BJ (cell line): ENCODE data around the gene RNF4. TPM values are rescaled to one million over a fixed set of nuclear protein-coding genes. Genes with fewer than 3 reads are reported as not detected.

Experiments
- CTCF ChIA-PET: fragments of 350-600 bp; formaldehyde crosslinking; extraction: SDS; loops from one replicate; lab custom pipeline; 2021; ENCODE audit warnings: antibody characterized with exemption, inconsistent platforms; lab: Yijun Ruan, JAX
- POLR2A ChIA-PET: fragments of 300-600 bp; sonication (Branson Sonifier 250); formaldehyde crosslinking; extraction: SDS; loops from one replicate; lab custom pipeline; 2021; ENCODE audit warnings: antibody characterized with exemption; lab: Charles Lee
- DNase-seq: peaks from one replicate; pipeline ENCODE4 v3.0.0-alpha.2; 2011; ENCODE audit warnings: low read depth
- H3K27me3 ChIP-seq: 2 replicates; pipeline ENCODE4 v1.6.0; 2011; ENCODE audit warnings: low read length; ENCODE audit not compliant: control insufficient read depth, insufficient read depth
- H3K36me3 ChIP-seq: 2 replicates; pipeline ENCODE4 v1.5.1; 2011; ENCODE audit warnings: low read length; ENCODE audit not compliant: control insufficient read depth, insufficient read depth
- H3K4me3 ChIP-seq: 2 replicates; pipeline ENCODE4 v1.5.1; 2011; ENCODE audit warnings: low read depth, mild to moderate bottlenecking, control low read depth, low read length
- CTCF ChIP-seq: IDR thresholded peaks from 2 replicates; pipeline ENCODE4 v1.5.1; 2011; ENCODE audit warnings: low read depth, mild to moderate bottlenecking, control low read depth, inconsistent platforms, low read length, moderate library complexity; ENCODE audit not compliant: insufficient read depth
- polyA minus RNA-seq: library from RNA; depleted of rRNA, polyadenylated mRNA; stranded (reverse); fragments of >200 nt; gene quantifications from 2 replicates; pipeline ENCODE4 v1.2.3, GENCODE V29; 2011; rRNA and poly(A)+ RNA removed
- polyA plus RNA-seq: library from polyadenylated mRNA; depleted of rRNA; stranded (reverse); fragments of >200 nt; gene quantifications from 2 replicates; pipeline ENCODE4 v1.2.3, GENCODE V29; 2011; rRNA removed

Gene RNF4, protein sequence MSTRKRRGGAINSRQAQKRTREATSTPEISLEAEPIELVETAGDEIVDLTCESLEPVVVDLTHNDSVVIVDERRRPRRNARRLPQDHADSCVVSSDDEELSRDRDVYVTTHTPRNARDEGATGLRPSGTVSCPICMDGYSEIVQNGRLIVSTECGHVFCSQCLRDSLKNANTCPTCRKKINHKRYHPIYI
- 89.6 and 107 TPM in 2 replicates for polyA plus RNA-seq
- polyA minus RNA-seq = 50.2 and 90.5 TPM in 2 replicates

GRCh38 chr4:2468456-2469191, at the start of gene RNF4:
RNF4 (plus strand) TSS chr4:2469106; CDS start chr4:2490494, 21,388 bp downstream.
- DNase-seq = peak; percentile 84
- H3K36me3 ChIP-seq = peaks cover 1% of the 10 kb centered on the region; the same call in 1 of the 2 replicates
- ChIA-PET CTCF (interaction anchor here (0.6 to 2.2 kb wide), 6 partner anchors 27 to 312 kb away, joined by 3 to 14 read pairs (median 3); no protein-coding TSS in a partner anchor), POLR2A (interaction anchor here (0.5 to 0.6 kb wide), 2 partner anchors 19 to 76 kb away, joined by 3 read pairs; no protein-coding TSS in a partner anchor)
- peak within 1 kb of the TSS; percentile 88 for H3K4me3 ChIP-seq
- no peak for TF ChIP-seq CTCF
- H3K27me3 ChIP-seq = no peaks in the 10 kb centered on the region

DNA sequence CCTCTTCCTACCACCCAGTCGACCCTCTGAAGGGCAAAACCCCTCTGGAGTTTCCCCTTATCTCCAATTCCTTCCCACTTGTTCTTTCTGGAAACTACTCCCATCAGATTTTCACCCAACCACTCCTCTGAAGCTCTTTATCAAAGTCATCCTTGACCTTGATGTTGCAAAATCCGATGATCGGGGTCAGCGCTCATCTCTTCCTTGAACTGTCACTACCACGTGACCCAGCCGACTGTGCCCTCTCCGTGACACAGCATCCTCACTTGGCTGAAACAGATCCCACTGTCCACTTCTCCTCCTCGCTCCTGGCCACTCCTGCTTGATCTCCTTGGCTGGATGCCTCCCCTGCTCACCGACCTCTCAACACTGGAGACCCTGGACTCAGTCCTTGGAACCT, 49.1 kb upstream of the RNF4 start:
- Histone ChIP-seq H3K36me3 (no peaks in the 10 kb centered on the region), H3K27me3 (peaks cover 37% of the 10 kb centered on the region), H3K4me3 (no peak overlapping the region)
- DNase-seq = no peak
- POLR2A ChIA-PET = no interaction called here
- CTCF ChIA-PET = no interaction called here
- no peak for TF ChIP-seq CTCF

GRCh38 chr4:2421928-2422327, 47.0 kb upstream of the RNF4 start:
- DNase-seq = no peak
- no peak for TF ChIP-seq CTCF
- ChIA-PET POLR2A (no interaction called here), CTCF (interaction anchor here (0.6 to 1.6 kb wide), 2 partner anchors 20 to 674 kb away, joined by 3 to 4 read pairs; no protein-coding TSS in a partner anchor)
- H3K36me3 ChIP-seq = no peaks in the 10 kb centered on the region
- no peak overlapping the region for H3K4me3 ChIP-seq
- H3K27me3 ChIP-seq = peaks cover 26% of the 10 kb centered on the region

- POLR2A ChIA-PET = no interaction called here
- Histone ChIP-seq H3K27me3 (peaks cover 24% of the 10 kb centered on the region), H3K36me3 (no peaks in the 10 kb centered on the region), H3K4me3 (no peak overlapping the region)
- DNase-seq = no peak
- CTCF ChIA-PET = interaction anchor here (1.4 kb wide), 1 partner anchor 14 kb away, joined by 4 read pairs; no protein-coding TSS in a partner anchor
- no peak for TF ChIP-seq CTCF
Observed at GRCh38 chr4:2423066-2423465, 45.8 kb upstream of the RNF4 start.

DNA sequence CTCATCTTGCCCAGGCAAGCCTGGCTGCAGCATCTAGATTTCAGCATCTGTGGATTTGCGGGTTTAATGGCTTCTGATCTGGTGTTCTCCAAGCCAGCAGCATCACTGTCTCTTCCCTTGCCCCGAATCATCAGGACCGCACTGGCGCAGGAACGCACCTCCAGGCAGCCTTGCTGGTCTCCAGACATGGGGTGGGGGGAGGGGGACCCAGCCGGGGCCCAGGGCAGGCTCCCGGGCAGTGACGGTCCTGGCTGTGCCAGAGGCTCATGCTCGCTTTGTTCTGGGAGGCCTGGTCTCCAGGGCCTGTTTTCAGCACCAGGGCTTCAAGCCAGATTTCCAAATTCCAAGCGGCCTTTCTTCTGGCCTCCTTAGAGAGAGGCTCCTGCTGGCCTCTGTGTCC, 45.2 kb upstream of the RNF4 start:
- DNase-seq = no peak
- POLR2A ChIA-PET = no interaction called here
- H3K27me3 ChIP-seq = peaks cover 24% of the 10 kb centered on the region
- CTCF ChIA-PET = interaction anchor here (1.4 kb wide), 1 partner anchor 13 kb away, joined by 4 read pairs; no protein-coding TSS in a partner anchor
- H3K4me3 ChIP-seq = no peak overlapping the region
- no peaks in the 10 kb centered on the region for H3K36me3 ChIP-seq
- no peak for TF ChIP-seq CTCF
